Liver (tissue), 9 donors: ENCODE measurements around the gene TRH. TPM values are rescaled to one million over a fixed set of nuclear protein-coding genes. Genes with fewer than 3 reads are reported as not detected.

Source experiments
- DNase-seq: peaks from one replicate; pipeline ENCODE4 v3.0.0-alpha.2; 2017; ENCODE audit warnings: low spot score
- H3K27ac ChIP-seq, 2 donors: one replicate each; pipeline ENCODE4 v1.7.0; 2013; ENCODE audit warnings: inconsistent platforms in 2 of 2, low read length in 2 of 2, control low read depth in 1 of 2, low read depth in 1 of 2, mild to moderate bottlenecking in 1 of 2
- H3K27me3 ChIP-seq, 4 donors: one replicate each; pipeline versions ENCODE4 v1.6.1 to v1.7.0; 2013; ENCODE audit warnings: low read length in 3 of 4, inconsistent platforms in 1 of 4, mild to moderate bottlenecking in 1 of 4, moderate library complexity in 1 of 4; ENCODE audit not compliant: control insufficient read depth in 4 of 4, insufficient read depth in 4 of 4
- H3K36me3 ChIP-seq, 4 donors: one replicate each; pipeline versions ENCODE4 v1.6.1 to v1.7.0; 2013; ENCODE audit warnings: low read length in 3 of 4, mild to moderate bottlenecking in 3 of 4, low read depth in 1 of 4, moderate library complexity in 1 of 4; ENCODE audit not compliant: control insufficient read depth in 4 of 4, insufficient read depth in 3 of 4
- H3K4me1 ChIP-seq, 4 donors: one replicate each; pipeline versions ENCODE4 v1.6.1 to v1.7.0; 2013; ENCODE audit warnings: low read length in 3 of 4, mild to moderate bottlenecking in 3 of 4, moderate library complexity in 1 of 4; ENCODE audit not compliant: control insufficient read depth in 4 of 4, insufficient read depth in 4 of 4
- H3K4me3 ChIP-seq, 3 donors: one replicate each; pipeline versions ENCODE4 v1.6.1 to v1.7.0; 2013; ENCODE audit warnings: low read length in 3 of 3, control low read depth in 1 of 3, low read depth in 1 of 3, mild to moderate bottlenecking in 1 of 3
- H3K9ac ChIP-seq, 2 donors: one replicate each; pipeline ENCODE4 v1.7.0; 2013; ENCODE audit warnings: low read length in 2 of 2, mild to moderate bottlenecking in 2 of 2, moderate library complexity in 2 of 2, control low read depth in 1 of 2, low read depth in 1 of 2
- H3K9me3 ChIP-seq, 4 donors: one replicate each; pipeline versions ENCODE4 v1.6.1 to v1.7.0; 2013; ENCODE audit warnings: low read length in 3 of 4; ENCODE audit not compliant: control insufficient read depth in 4 of 4
- ATF3 ChIP-seq: IDR thresholded peaks from 2 replicates; pipeline ENCODE4 v1.6.1; 2016; ENCODE audit warnings: antibody characterized with exemption
- EGR1 ChIP-seq, 2 donors: IDR thresholded peaks; 2 replicates each; pipeline ENCODE4 v1.6.1; 2016 to 2018; ENCODE audit warnings: antibody characterized with exemption in 2 of 2, low read depth in 2 of 2
- FOXA1 ChIP-seq: IDR thresholded peaks from 2 replicates; pipeline ENCODE4 v1.6.1; 2016; ENCODE audit warnings: antibody characterized with exemption
- FOXA2 ChIP-seq: IDR thresholded peaks from 2 replicates; pipeline ENCODE4 v1.6.1; 2016; ENCODE audit warnings: antibody characterized with exemption
- GABPA ChIP-seq, 2 donors: IDR thresholded peaks in 1 of 2; conservative IDR thresholded peaks in 1 of 2; 2 replicates each; pipeline ENCODE4 v1.6.1; 2016; ENCODE audit warnings: antibody characterized with exemption in 2 of 2, mild to moderate bottlenecking in 1 of 2, moderate library complexity in 1 of 2
- HNF4A ChIP-seq, 2 donors: conservative IDR thresholded peaks; 2 replicates each; pipeline ENCODE4 v1.6.1; 2016; ENCODE audit warnings: antibody characterized with exemption in 2 of 2, mild to moderate bottlenecking in 2 of 2
- HNF4G ChIP-seq: IDR thresholded peaks from 2 replicates; pipeline ENCODE4 v1.6.1; 2016; ENCODE audit warnings: antibody characterized with exemption
- JUND ChIP-seq, 2 donors: IDR thresholded peaks; 2 replicates each; pipeline ENCODE4 v1.6.1; 2016; ENCODE audit warnings: antibody characterized with exemption in 2 of 2
- MAX ChIP-seq: IDR thresholded peaks from 2 replicates; pipeline ENCODE4 v1.6.1; 2016; ENCODE audit warnings: antibody characterized with exemption
- NR2F2 ChIP-seq: IDR thresholded peaks from 2 replicates; pipeline ENCODE4 v1.6.1; 2016; ENCODE audit warnings: antibody characterized with exemption
- RAD21 ChIP-seq, 2 donors: IDR thresholded peaks; 2 replicates each; pipeline ENCODE4 v1.6.1; 2016; ENCODE audit warnings: antibody characterized with exemption in 2 of 2, mild to moderate bottlenecking in 2 of 2
- REST ChIP-seq: IDR thresholded peaks from 2 replicates; pipeline ENCODE4 v1.6.1; 2016; ENCODE audit warnings: antibody characterized with exemption, mild to moderate bottlenecking
- RXRA ChIP-seq, 2 donors: IDR thresholded peaks; 2 replicates each; pipeline ENCODE4 v1.6.1; 2017 to 2018; ENCODE audit warnings: antibody characterized with exemption in 2 of 2, mild to moderate bottlenecking in 1 of 2
- SP1 ChIP-seq: IDR thresholded peaks from 2 replicates; pipeline ENCODE4 v1.6.1; 2018; ENCODE audit warnings: antibody characterized with exemption, mild to moderate bottlenecking
- TAF1 ChIP-seq: conservative IDR thresholded peaks from 2 replicates; pipeline ENCODE4 v1.6.1; 2016; ENCODE audit warnings: antibody characterized with exemption, mild to moderate bottlenecking
- YY1 ChIP-seq: IDR thresholded peaks from 2 replicates; pipeline ENCODE4 v1.6.1; 2016; ENCODE audit warnings: antibody characterized with exemption, mild to moderate bottlenecking
- WGBS: extraction: QIAGEN DNeasy Blood & Tissue Kit; methylation state at CpG from one replicate; pipeline ENCODE4 v1.1.7; 2013; 5-methylcytosine and 5-hydroxymethylcytosine counted together
- polyA plus RNA-seq, 2 donors: library from polyadenylated mRNA; stranded (reverse) in 1 of 2; unstranded in 1 of 2; fragments of 200-250 nt in 1 of 2; fragments of >200 nt in 1 of 2; fragmentation: Nextera tagmentation in 1 of 2; extraction: Ambion mirVana in 1 of 2; gene quantifications; one replicate each; pipeline versions ENCODE4 v1.2.1 to v1.2.3, GENCODE V29; 2013 to 2015
- total RNA-seq, 2 donors: library from RNA; depleted of rRNA; stranded (reverse); fragments of >200 nt; gene quantifications; one replicate each; pipeline ENCODE4 v1.2.3, GENCODE V29; 2014
- TF ChIP-seq, protein P1 (sequence below): IDR thresholded peaks from 2 replicates; pipeline ENCODE4 v1.6.1; 2016; ENCODE audit warnings: antibody characterized with exemption
- TF ChIP-seq, protein P2 (sequence below): fragments of 150-350 bp; IDR thresholded peaks from 2 replicates; pipeline ENCODE4 v1.5.1; 2017; ENCODE audit warnings: improper control_type of control experiment, low read depth, low read length; ENCODE audit not compliant: missing input control
- donor health status: healthy.
- donor health status: healthy.
- donor health status: healthy.
- donor health status: healthy.
- donor health status: healthy.

The TRH gene
- total and polyA plus RNA-seq, 4 donors, result 0.28 TPM; not detected in 3

DNA sequence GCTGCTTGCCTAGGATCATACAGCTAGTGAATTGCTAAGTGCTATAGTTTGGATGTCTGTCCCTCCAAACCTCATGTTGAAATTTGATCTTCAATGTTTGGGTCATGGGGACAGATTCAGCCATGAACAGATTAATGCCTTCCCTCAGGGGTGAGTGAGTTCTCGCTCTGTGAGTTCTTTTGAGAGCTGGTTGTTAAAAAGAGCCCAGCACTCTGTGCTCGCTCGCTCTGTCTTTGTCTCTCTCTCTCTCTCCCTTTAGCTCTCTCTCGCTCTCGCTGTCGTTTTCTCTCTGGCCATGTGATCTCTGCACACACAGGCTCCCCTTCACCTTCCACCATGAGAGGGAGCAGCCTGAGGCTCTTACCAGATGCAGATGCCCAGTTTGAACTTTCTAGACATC lies 14.9 kb downstream of the TRH start:
- no peak for DNase-seq
- no peak for TF ChIP-seq JUND (IDR thresholded peaks at IDR 0.05)
- no peak for TF ChIP-seq HNF4G
- TF ChIP-seq NR2F2, result no peak
- TF ChIP-seq RXRA (IDR thresholded peaks at IDR 0.05), result no peak
- TF ChIP-seq GABPA (IDR thresholded peaks at IDR 0.05 in 1 of 2, conservative IDR thresholded peaks at IDR 0.05 in 1 of 2), result no peak
- TF ChIP-seq, protein P1, sequence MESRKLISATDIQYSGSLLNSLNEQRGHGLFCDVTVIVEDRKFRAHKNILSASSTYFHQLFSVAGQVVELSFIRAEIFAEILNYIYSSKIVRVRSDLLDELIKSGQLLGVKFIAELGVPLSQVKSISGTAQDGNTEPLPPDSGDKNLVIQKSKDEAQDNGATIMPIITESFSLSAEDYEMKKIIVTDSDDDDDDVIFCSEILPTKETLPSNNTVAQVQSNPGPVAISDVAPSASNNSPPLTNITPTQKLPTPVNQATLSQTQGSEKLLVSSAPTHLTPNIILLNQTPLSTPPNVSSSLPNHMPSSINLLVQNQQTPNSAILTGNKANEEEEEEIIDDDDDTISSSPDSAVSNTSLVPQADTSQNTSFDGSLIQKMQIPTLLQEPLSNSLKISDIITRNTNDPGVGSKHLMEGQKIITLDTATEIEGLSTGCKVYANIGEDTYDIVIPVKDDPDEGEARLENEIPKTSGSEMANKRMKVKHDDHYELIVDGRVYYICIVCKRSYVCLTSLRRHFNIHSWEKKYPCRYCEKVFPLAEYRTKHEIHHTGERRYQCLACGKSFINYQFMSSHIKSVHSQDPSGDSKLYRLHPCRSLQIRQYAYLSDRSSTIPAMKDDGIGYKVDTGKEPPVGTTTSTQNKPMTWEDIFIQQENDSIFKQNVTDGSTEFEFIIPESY, result no peak
- TF ChIP-seq HNF4A (conservative IDR thresholded peaks at IDR 0.05), result no peak
- no peak for TF ChIP-seq FOXA1
- TF ChIP-seq TAF1, result no peak
- no peak for TF ChIP-seq EGR1 (IDR thresholded peaks at IDR 0.05; ENCODE audit: low read depth in 2 of 2)
- TF ChIP-seq YY1, result no peak
- no peak for TF ChIP-seq FOXA2
- TF ChIP-seq SP1, result no peak
- no peak for TF ChIP-seq REST
- no peak for TF ChIP-seq MAX
- TF ChIP-seq ATF3, result no peak
- no peak for TF ChIP-seq RAD21 (IDR thresholded peaks at IDR 0.05)

GRCh38 chr3:129992781-129993180 lies 18.3 kb downstream of the TRH start:
- Histone ChIP-seq H3K4me1 (no peaks in the 10 kb centered on the region), H3K27ac (no peak overlapping the region), H3K36me3 (no peaks in the 10 kb centered on the region), H3K9me3 (no peaks in the 10 kb centered on the region), H3K4me3 (no peak overlapping the region), H3K9ac (no peak overlapping the region), H3K27me3 (peaks cover 0 to 3% (median 0%) of the 10 kb centered on the region in 4 donors)
- TF ChIP-seq FOXA2 (no peak), RXRA (IDR thresholded peaks at IDR 0.05) (no peak), REST (no peak), YY1 (no peak), HNF4A (conservative IDR thresholded peaks at IDR 0.05) (no peak), FOXA1 (no peak), MAX (no peak), EGR1 (IDR thresholded peaks at IDR 0.05; ENCODE audit: low read depth in 2 of 2) (no peak), TAF1 (no peak)
- TF ChIP-seq, protein P2, sequence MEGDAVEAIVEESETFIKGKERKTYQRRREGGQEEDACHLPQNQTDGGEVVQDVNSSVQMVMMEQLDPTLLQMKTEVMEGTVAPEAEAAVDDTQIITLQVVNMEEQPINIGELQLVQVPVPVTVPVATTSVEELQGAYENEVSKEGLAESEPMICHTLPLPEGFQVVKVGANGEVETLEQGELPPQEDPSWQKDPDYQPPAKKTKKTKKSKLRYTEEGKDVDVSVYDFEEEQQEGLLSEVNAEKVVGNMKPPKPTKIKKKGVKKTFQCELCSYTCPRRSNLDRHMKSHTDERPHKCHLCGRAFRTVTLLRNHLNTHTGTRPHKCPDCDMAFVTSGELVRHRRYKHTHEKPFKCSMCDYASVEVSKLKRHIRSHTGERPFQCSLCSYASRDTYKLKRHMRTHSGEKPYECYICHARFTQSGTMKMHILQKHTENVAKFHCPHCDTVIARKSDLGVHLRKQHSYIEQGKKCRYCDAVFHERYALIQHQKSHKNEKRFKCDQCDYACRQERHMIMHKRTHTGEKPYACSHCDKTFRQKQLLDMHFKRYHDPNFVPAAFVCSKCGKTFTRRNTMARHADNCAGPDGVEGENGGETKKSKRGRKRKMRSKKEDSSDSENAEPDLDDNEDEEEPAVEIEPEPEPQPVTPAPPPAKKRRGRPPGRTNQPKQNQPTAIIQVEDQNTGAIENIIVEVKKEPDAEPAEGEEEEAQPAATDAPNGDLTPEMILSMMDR, result no peak
- no peak for DNase-seq
- 38% methylated on average over 3 of the region's 3 CpGs for WGBS

More for the DNA sequence above, 14.9 kb downstream of the TRH start:
- Histone ChIP-seq H3K27ac (no peak overlapping the region), H3K4me3 (no peak overlapping the region), H3K4me1 (no peaks in the 10 kb centered on the region), H3K9ac (no peak overlapping the region), H3K36me3 (no peaks in the 10 kb centered on the region), H3K27me3 (peaks cover 0 to 3% (median 0%) of the 10 kb centered on the region in 4 donors), H3K9me3 (no peaks in the 10 kb centered on the region)
- 73% methylated on average over 6 of the region's 6 CpGs for WGBS
